Chondrocyte (in vitro differentiated cells): ENCODE measurements around the gene SGK2. TPM values are rescaled to one million over a fixed set of nuclear protein-coding genes. Genes with fewer than 3 reads are reported as not detected.
A peak's percentile ranks its signal among the peaks of the same experiment; 100 is the strongest.

Experiments
- DNase-seq: peaks from one replicate; pipeline ENCODE4 v3.0.0; 2021; ENCODE audit warnings: mixed read lengths, low spot score
- H3K27ac Mint-ChIP-seq: one replicate; pipeline ENCODE4 v1.8.0; 2021; ENCODE audit warnings: mild to moderate bottlenecking, moderate library complexity, mixed read lengths; ENCODE audit not compliant: unreplicated experiment
- H3K27me3 Mint-ChIP-seq: 2 replicates; pipeline ENCODE4 v1.8.0; 2021; ENCODE audit warnings: low read depth, mixed read lengths
- H3K36me3 Mint-ChIP-seq: 2 replicates; pipeline ENCODE4 v1.8.0; 2021; ENCODE audit warnings: low read depth, mixed read lengths
- H3K4me1 Mint-ChIP-seq: 2 replicates; pipeline ENCODE4 v1.8.0; 2021; ENCODE audit warnings: low read depth, mild to moderate bottlenecking, mixed read lengths
- H3K4me3 Mint-ChIP-seq: one replicate; pipeline ENCODE4 v1.8.0; 2021; ENCODE audit warnings: mild to moderate bottlenecking, moderate library complexity, mixed read lengths; ENCODE audit not compliant: unreplicated experiment
- H3K9me3 Mint-ChIP-seq: 2 replicates; pipeline ENCODE4 v1.8.0; 2021; ENCODE audit warnings: low read depth, mixed read lengths
- CTCF ChIP-seq: fragments of 200-600 bp; sonication (generic); IDR thresholded peaks from 2 replicates; pipeline ENCODE4 v1.5.0; 2021; ENCODE audit warnings: antibody characterized with exemption, mild to moderate bottlenecking, moderate library complexity
- long read RNA-seq: library from polyadenylated mRNA; stranded (forward); transcript quantifications from one replicate; pipeline ENCODE4 v2.0.0, GENCODE V29; 2021
- total RNA-seq: library from RNA; stranded (reverse); gene quantifications from 3 replicates; pipeline ENCODE4 v1.2.1, GENCODE V29; 2021

Gene SGK2
- total RNA-seq: 0.45 to 2.1 TPM (median 0.54 TPM) in 3 replicates
- long read RNA-seq: 0 reads

- H3K36me3 Mint-ChIP-seq: no peaks in the 10 kb centered on the region
- peak within 1 kb of the TSS; percentile 86 for H3K27ac Mint-ChIP-seq
- H3K27me3 Mint-ChIP-seq: no peaks in the 10 kb centered on the region
- peaks cover 19% of the 10 kb centered on the region for H3K4me1 Mint-ChIP-seq
- peaks cover 3% of the 10 kb centered on the region for H3K9me3 Mint-ChIP-seq
- DNase-seq: no peak
- TF ChIP-seq CTCF: no peak
- no peak within 1 kb of the TSS for H3K4me3 Mint-ChIP-seq
These were observed at the start of gene SGK2 for GRCh38 chr20:43558412-43559146. SGK2 (plus strand) TSS chr20:43559027; CDS start chr20:43566496, 7,469 bp downstream.

- TF ChIP-seq CTCF: no peak
- Mint-ChIP-seq H3K9me3 (no peaks in the 10 kb centered on the region), H3K36me3 (peaks cover 1% of the 10 kb centered on the region), H3K4me3 (no peak overlapping the region), H3K27me3 (no peaks in the 10 kb centered on the region), H3K27ac (no peak overlapping the region), H3K4me1 (peaks cover 19% of the 10 kb centered on the region)
- no peak for DNase-seq
These were observed 46.9 kb upstream of the SGK2 start for GRCh38 chr20:43511879-43512278.

GRCh38 chr20:43513372-43513930, 45.4 kb upstream of the SGK2 start:
- H3K36me3 Mint-ChIP-seq: peaks cover 1% of the 10 kb centered on the region
- peaks cover 13% of the 10 kb centered on the region for H3K4me1 Mint-ChIP-seq

GRCh38 chr20:43513931-43514647, 44.7 kb upstream of the SGK2 start:
- Mint-ChIP-seq H3K27ac (peak overlapping the region; percentile 80), H3K4me3 (peak overlapping the region; percentile 92), H3K9me3 (no peaks in the 10 kb centered on the region), H3K27me3 (no peaks in the 10 kb centered on the region), H3K4me1 (peaks cover 10% of the 10 kb centered on the region), H3K36me3 (peaks cover 1% of the 10 kb centered on the region)
- peak; percentile 98 for DNase-seq
- peak; percentile 65 for TF ChIP-seq CTCF

More at GRCh38 chr20:43513372-43513930, 45.4 kb upstream of the SGK2 start:
- TF ChIP-seq CTCF: no peak
- H3K27ac Mint-ChIP-seq: peak overlapping the region; percentile 54
- H3K27me3 Mint-ChIP-seq: no peaks in the 10 kb centered on the region
- DNase-seq: no peak
- no peaks in the 10 kb centered on the region for H3K9me3 Mint-ChIP-seq
- peak overlapping the region; percentile 92 for H3K4me3 Mint-ChIP-seq

GRCh38 chr20:43514648-43514999, 44.2 kb upstream of the SGK2 start:
- Mint-ChIP-seq H3K4me1 (peaks cover 10% of the 10 kb centered on the region), H3K27ac (peak overlapping the region; percentile 80), H3K9me3 (no peaks in the 10 kb centered on the region), H3K36me3 (peaks cover 1% of the 10 kb centered on the region), H3K4me3 (peak overlapping the region; percentile 92), H3K27me3 (no peaks in the 10 kb centered on the region)
- peak; percentile 25 for TF ChIP-seq CTCF
- no peak for DNase-seq
